SIG-M5 (cell line): Measurements from ENCODE around the gene ATCAY.

ENCODE experiments used
- DNase-seq: peaks from one replicate; lab custom pipeline; 2025; lab: John Stamatoyannopoulos, UW

The ATCAY gene

GRCh38 chr19:3970313-3970807 lies 89.9 kb downstream of the ATCAY start:
- DNase-seq: no peak

- DNase-seq: peak; percentile 85
These were observed 90.5 kb downstream of the ATCAY start, which contains the start of gene DAPK3 for GRCh38 chr19:3970808-3971598. DAPK3 (minus strand) TSS chr19:3971099; CDS start chr19:3969735, 1,364 bp downstream.

GRCh38 chr19:3975144-3975543 lies 94.7 kb downstream of the ATCAY start:
- no peak for DNase-seq

GRCh38 chr19:3975637-3976087 lies 95.2 kb downstream of the ATCAY start:
- DNase-seq: no peak

- no peak for DNase-seq
These were observed 96.2 kb downstream of the ATCAY start for GRCh38 chr19:3976495-3977241.
